Astrocyte (in vitro differentiated cells and primary cell): ENCODE measurements around the gene MYB.

Experiments
- EZH2 ChIP-seq: IDR thresholded peaks from 2 replicates; pipeline ENCODE4 v1.6.1; 2012; ENCODE audit warnings: mild to moderate bottlenecking, low read length, inconsistent platforms; ENCODE audit not compliant: insufficient read depth
- TF ChIP-seq, protein P1 (sequence below): IDR thresholded peaks from 2 replicates; pipeline ENCODE4 v1.5.1; 2011; ENCODE audit warnings: low read depth, mild to moderate bottlenecking, inconsistent platforms, low read length, moderate library complexity; ENCODE audit not compliant: insufficient read depth

DNA sequence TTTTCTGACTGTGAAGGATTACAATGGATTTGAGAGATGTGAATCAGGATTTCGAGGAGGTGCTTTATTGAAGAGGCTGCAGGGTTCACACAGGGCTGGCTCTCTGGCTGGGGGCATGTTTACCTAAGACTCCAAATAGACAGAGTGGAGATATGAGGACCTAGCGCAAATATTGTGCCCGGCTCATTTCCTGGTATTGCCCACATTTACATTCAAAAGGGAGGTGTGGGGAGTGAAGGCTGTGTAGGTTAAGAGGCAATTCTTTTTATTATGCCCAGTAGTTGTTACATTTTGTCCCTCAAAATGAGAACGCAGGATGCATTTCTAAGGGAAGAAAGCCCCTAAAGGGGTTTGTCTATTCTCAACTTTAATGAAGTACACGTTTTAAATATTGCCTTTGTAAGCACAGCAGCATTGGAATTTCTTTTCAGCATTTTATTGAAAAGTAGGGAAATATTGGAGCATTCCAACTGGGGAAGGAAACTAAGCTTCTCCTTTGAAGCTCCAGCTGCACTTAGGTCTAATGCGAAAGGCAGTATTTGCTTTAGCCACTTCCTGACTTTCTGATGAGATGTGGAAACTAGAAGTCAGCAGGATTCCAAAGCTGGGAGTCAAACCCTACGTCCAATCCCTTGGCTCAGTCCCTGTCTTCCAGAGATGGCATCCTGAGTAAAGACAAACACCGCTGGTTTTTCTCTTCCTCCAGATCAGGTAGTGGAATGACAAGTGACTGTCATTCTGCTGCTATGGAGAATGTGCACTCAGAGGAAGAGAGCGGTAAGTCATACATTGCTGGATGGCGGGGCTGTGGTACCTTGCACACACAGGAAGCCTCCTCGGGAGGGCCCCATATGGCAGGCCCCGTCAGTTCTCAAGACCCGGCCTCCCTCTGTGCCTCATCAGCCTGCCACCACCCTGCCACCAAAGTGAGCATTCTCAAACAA, 70.7 kb downstream of the MYB start:
- TF ChIP-seq, protein P1, sequence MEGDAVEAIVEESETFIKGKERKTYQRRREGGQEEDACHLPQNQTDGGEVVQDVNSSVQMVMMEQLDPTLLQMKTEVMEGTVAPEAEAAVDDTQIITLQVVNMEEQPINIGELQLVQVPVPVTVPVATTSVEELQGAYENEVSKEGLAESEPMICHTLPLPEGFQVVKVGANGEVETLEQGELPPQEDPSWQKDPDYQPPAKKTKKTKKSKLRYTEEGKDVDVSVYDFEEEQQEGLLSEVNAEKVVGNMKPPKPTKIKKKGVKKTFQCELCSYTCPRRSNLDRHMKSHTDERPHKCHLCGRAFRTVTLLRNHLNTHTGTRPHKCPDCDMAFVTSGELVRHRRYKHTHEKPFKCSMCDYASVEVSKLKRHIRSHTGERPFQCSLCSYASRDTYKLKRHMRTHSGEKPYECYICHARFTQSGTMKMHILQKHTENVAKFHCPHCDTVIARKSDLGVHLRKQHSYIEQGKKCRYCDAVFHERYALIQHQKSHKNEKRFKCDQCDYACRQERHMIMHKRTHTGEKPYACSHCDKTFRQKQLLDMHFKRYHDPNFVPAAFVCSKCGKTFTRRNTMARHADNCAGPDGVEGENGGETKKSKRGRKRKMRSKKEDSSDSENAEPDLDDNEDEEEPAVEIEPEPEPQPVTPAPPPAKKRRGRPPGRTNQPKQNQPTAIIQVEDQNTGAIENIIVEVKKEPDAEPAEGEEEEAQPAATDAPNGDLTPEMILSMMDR, result no peak
- TF ChIP-seq EZH2, result no peak
